Central memory CD4-positive, alpha-beta T cell (primary cell): ENCODE results near the gene ZNF705A.
"Not testable (repeated sequence)": the region's sequence is repeated elsewhere in the genome, so short reads cannot be mapped to it uniquely, and the experiment has no call there.

Source experiments
- DNase-seq: peaks from one replicate; pipeline ENCODE4 v3.0.0; 2022

The ZNF705A gene

DNA sequence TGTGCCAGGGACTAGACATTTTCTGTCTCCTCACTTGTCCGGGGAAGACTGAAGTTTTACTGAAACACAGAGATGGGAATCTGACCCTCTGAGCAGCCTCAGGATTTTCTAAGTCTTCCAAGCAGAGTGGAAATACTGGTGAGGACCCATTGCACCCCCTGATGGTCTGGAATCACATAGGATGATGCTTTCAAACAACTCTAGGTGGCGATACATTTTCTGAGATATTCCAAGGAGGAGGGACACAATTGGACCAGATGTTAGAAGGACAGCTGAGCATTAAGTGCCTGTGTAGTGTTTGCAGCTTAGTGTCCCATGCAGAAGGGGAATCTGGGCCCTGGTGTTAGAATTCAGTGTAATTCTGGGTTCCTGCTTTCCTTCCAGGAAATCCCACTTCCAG, 31.3 kb downstream of the ZNF705A start:
- not testable (repeated sequence) for DNase-seq

GRCh38 chr12:8197685-8198308, 41.0 kb downstream of the ZNF705A start:
- DNase-seq: not testable (repeated sequence)

DNA sequence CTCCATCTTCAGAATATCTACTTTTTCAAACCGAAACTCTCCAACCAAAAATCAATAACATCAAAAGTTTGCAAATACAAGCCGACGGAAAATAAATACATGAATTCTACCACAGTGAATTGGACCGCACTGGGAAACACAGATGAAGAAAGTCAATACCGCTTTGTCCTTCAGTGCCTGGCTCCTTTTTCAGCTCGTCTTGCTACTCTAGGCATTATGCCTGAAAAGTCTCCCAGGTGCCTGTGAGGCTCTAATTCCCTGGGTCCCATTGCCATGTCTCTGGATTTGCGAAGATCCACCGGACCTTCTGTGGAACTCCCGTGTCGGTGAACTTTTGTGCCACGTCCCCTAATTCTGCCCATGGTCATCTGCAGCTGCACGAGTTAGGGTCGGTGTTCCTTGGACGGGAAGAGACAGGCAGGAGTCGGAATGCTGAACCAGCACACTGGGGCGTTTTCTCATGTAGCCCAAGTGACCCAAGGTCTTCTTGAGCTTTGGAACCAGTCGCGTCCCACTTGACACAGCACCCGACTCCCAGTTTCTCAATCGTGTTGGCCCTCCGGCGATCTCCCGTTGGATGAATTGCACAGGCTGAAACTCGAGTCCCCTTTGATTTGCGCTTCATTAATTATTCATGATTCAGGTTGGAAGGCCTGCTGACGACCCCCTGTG, 62.0 kb downstream of the ZNF705A start:
- not testable (repeated sequence) for DNase-seq

DNA sequence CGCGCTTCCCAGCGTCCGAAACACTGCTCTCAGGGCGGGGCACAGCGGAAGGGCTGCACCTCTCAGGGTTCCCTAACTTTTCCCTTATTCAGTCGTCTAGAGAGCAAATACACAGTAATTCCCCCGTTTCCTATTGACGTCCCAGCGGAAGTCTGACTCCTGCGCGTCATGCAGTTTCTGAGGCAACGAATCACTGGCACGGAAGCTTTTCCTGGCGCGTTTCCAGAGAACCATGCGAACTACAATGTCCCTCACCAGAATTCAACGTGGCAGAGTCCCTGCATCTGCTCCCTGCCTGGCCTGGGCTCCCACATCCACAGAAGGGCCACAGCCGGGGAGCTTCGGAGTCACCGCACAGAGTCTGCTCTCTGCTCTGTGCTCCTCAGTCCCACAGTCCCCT, 64.6 kb downstream of the ZNF705A start:
- DNase-seq: not testable (repeated sequence)

- DNase-seq: not testable (repeated sequence)
These were observed 65.0 kb downstream of the ZNF705A start for GRCh38 chr12:8221844-8222243.

DNA sequence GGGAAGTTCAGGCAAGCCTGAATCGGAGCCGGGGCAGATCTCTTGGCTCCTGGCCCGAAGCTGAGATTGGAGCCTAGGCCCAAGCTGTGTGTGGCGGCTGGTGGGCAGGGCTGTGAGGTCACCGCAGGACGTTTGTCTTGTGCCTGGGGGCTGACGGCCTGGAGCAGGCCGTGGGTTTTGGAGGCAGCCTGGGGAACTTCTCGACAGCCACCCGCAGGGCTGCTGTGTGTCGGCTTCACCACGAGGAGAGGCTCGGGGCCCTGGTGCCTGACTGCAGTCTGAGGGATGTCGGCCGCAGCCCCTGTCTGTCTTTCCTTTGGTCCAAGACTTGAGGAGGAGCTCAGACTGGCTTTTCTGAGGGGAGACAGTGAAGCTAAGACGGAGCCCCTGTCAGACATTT, 65.5 kb downstream of the ZNF705A start:
- not testable (repeated sequence) for DNase-seq

DNA sequence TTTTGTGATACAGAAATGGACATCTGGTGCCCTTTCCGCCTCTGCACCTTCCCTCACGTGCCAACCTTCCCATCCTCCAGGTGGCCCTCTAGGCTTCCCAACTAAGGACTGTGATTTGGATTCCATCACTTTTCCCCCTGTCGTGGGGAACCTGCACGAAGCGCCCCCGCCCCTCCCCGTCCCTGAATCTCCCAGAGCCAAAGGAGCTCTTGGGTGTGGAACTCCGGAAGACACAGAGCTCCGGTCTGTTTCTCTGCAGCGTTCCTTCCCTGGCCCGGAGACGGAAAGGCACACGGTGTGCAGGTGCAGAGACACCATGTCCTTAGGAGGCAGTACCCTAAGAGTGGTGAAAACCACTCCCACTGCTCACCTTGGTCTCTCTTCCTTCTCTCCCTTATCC, 66.8 kb downstream of the ZNF705A start:
- DNase-seq: not testable (repeated sequence)

- DNase-seq: not testable (repeated sequence)
These were observed 68.0 kb downstream of the ZNF705A start for GRCh38 chr12:8224782-8225181.

- no peak for DNase-seq
These were observed 69.5 kb downstream of the ZNF705A start for GRCh38 chr12:8226355-8226754.

DNA sequence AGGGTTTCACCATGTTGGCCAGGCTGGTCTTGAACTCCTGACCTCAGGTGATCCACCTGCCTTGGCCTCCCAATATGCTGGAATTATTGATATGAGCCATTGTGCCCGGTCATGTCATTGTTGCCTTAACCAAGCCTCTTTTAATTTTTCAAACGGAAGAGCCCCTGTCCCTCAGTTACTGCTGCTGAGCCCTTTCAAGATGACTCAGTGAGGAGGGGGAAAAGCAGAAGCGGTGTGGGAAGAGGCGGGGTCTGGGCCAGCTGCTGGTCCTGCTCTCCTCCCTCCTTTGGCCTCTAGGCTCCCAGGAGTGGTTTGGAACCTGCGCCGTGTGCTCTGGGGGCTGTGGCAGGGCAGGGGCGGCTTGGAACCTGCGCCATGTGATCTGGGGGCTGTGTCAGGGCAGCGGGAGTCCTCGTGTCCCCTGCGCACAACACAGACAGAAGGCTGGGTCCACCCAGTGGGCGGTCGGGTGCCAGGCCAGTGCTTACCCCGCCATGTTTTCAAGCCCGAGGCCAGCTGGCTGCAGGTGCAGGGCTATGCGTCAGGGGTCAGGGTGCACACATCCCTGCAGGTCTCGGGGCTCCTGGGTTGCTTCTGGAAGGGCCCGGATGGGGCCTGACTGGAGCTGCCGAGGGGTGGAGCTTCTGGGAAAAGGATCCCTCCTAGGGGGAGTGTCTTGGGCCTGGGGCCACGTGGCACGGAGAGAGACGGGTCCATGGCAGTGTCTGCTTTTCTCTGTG, 70.3 kb downstream of the ZNF705A start, which contains the start of gene FAM90A1:
FAM90A1 (minus strand) TSS at position 627 of the 740 bp plus-strand sequence. CDS start 2,786 bp downstream, outside the sequence.
- not testable (repeated sequence) for DNase-seq

GRCh38 chr12:8227732-8228077, 70.9 kb downstream of the ZNF705A start:
- DNase-seq: not testable (repeated sequence)

DNA sequence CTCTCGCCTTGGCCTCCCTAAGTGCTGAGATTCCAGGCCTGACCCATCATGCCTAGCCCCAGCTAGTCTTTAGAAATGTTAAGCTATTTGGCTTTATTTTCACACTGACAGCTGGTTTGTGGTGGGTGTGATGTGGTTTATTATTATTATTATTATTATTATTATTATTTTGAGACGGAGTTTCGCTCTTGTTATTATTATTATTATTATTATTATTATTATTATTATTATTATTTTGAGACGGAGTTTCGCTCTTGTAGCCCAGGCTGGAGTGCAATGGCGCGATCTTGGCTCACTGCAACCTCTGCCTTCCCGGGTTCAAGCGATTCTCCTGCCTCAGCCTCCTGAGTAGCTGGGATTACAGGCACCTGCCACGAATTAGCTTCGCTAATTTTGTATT, 71.8 kb downstream of the ZNF705A start:
- not testable (repeated sequence) for DNase-seq

DNA sequence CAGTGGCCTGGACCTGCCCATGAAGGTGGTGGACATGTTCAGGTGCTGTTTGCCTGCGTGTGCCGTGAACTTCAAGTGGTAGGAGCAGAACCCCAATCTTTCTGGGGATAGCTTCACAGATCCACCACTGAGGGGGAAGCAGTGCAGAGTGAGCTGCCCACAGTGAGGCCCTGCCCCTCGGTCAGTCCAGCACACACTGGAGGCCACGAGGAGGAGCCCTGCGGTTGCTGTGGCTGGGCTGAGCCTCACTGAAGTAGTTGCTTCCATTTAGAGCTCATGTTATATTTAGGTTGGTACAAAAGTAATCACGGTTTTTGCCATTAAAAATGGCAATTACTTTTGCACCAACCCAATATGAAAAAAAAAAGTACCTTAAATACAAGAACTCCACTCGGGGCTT, 72.7 kb downstream of the ZNF705A start:
- not testable (repeated sequence) for DNase-seq
